ENCODE data around the gene CDH8. TPM values are rescaled to one million over a fixed set of nuclear protein-coding genes. Genes with fewer than 3 reads are reported as not detected.
"Not testable (repeated sequence)": the region's sequence is repeated elsewhere in the genome, so short reads cannot be mapped to it uniquely, and the experiment has no call there.

CDH8 gene
- total and polyA plus RNA-seq, 2 of the 4 experiments (the other 2 are of a cell fraction), result not detected

GRCh38 chr16:61713787-61714186 is 322.5 kb downstream of the CDH8 start:
- Histone ChIP-seq H3K4me2 (ENCODE audit: low read depth, low read length) (no peak overlapping the region), H3K9me1 (ENCODE audit: insufficient read depth, low read length) (no peaks in the 10 kb centered on the region), H2AK5ac (ENCODE audit: low read depth, low read length) (no peak overlapping the region), H2AFZ (replicated peaks; ENCODE audit: low read length, poor library complexity) (no peak overlapping the region), H2BK20ac (ENCODE audit: low read depth, low read length) (no peak overlapping the region), H3K4me3 (ENCODE audit: insufficient read depth, low read depth, low read length) (no peak overlapping the region), H3K36me3 (ENCODE audit: control insufficient read depth, insufficient read depth, low read length) (no peaks in the 10 kb centered on the region), H4K5ac (ENCODE audit: low read depth, low read length) (no peak overlapping the region), H2BK5ac (ENCODE audit: low read depth, low read length, poor library complexity, severe bottlenecking) (no peak overlapping the region), H3K9me3 (ENCODE audit: control insufficient read depth, insufficient read depth, low read length) (peaks cover 3% of the 10 kb centered on the region; the same call in 1 of the 2 replicates), H3K4me1 (ENCODE audit: control insufficient read depth, insufficient read depth, low read length) (no peaks in the 10 kb centered on the region), H4K91ac (ENCODE audit: insufficient read depth, low read depth, low read length) (no peak overlapping the region), H3K14ac (replicated peaks; ENCODE audit: low read depth, low read length) (no peak overlapping the region), H2BK15ac (ENCODE audit: low read depth, low read length) (no peak overlapping the region), H3K27me3 (ENCODE audit: control insufficient read depth, insufficient read depth, low read length) (no peaks in the 10 kb centered on the region), H3K9ac (ENCODE audit: low read depth, low read length) (no peak overlapping the region), H4K8ac (ENCODE audit: low read depth in 2 of 2, low read length in 2 of 2) (no peak overlapping the region), H3K18ac (ENCODE audit: low read depth, low read length) (no peak overlapping the region), H4K20me1 (ENCODE audit: insufficient read depth, low read length) (no peaks in the 10 kb centered on the region), H2BK120ac (ENCODE audit: low read depth, low read length) (no peak overlapping the region), H3K79me1 (ENCODE audit: low read depth in 1 of 2, low read length in 2 of 2) (no peaks in the 10 kb centered on the region), H3K23ac (ENCODE audit: low read depth, low read length) (no peak overlapping the region), H3K56ac (ENCODE audit: extremely low read depth, insufficient read depth, low read length) (no peak overlapping the region), H3K4ac (ENCODE audit: low read depth, low read length) (no peak overlapping the region), H3K27ac (ENCODE audit: insufficient read depth, low read length) (no peak overlapping the region), H2AK9ac (replicated peaks; ENCODE audit: low read depth, low read length, poor library complexity) (no peak overlapping the region)
- TF ChIP-seq BHLHE40 (IDR thresholded peaks at IDR 0.05; ENCODE audit: low read depth, low read length) (no peak), MAFK (IDR thresholded peaks at IDR 0.05; ENCODE audit: low read depth, low read length) (peak; percentile 33; the same call in 1 of the 2 replicates)
- no peak for ATAC-seq (ENCODE audit: low read depth)
- no TSS peak for BruUV-seq (replicated peaks)
- ChIA-PET POLR2A (ENCODE audit: unreplicated experiment) (no interaction called here), CTCF (no interaction called here)
- in situ Hi-C loops (cut with MboI; ENCODE audit: low sequenced_read_pairs), result no loop called here
- dilution Hi-C loops (cut with HindIII; ENCODE audit: low sequenced_read_pairs, unreplicated experiment), result no loop called here
- no peak for DNase-seq
- WGBS, 2 experiments (ENCODE audit: extremely low coverage in 2 of 2, insufficient read length in 1 of 2), result no CpG with 5 or more reads among the region's 5 CpGs
- intact Hi-C loops (cut with micrococcal nuclease), result no loop called here

- intact Hi-C loops (cut with micrococcal nuclease); H2AFZ ChIP-seq (replicated peaks; ENCODE audit: low read length, poor library complexity); H2AK9ac ChIP-seq (replicated peaks; ENCODE audit: low read depth, low read length, poor library complexity); H3K27me3 ChIP-seq (ENCODE audit: control insufficient read depth, insufficient read depth, low read length); H2BK5ac ChIP-seq (ENCODE audit: low read depth, low read length, poor library complexity, severe bottlenecking); H3K9me3 ChIP-seq (ENCODE audit: control insufficient read depth, insufficient read depth, low read length); H3K9me1 ChIP-seq (ENCODE audit: insufficient read depth, low read length); dilution Hi-C loops (cut with HindIII; ENCODE audit: low sequenced_read_pairs, unreplicated experiment); H3K36me3 ChIP-seq (ENCODE audit: control insufficient read depth, insufficient read depth, low read length); CTCF ChIA-PET; H3K4me3 ChIP-seq (ENCODE audit: insufficient read depth, low read depth, low read length); ATAC-seq (ENCODE audit: low read depth); H4K91ac ChIP-seq (ENCODE audit: insufficient read depth, low read depth, low read length); BruUV-seq (replicated peaks); H2BK20ac ChIP-seq (ENCODE audit: low read depth, low read length); H4K5ac ChIP-seq (ENCODE audit: low read depth, low read length); H2BK120ac ChIP-seq (ENCODE audit: low read depth, low read length); DNase-seq; in situ Hi-C loops (cut with MboI; ENCODE audit: low sequenced_read_pairs); H3K18ac ChIP-seq (ENCODE audit: low read depth, low read length); H3K4ac ChIP-seq (ENCODE audit: low read depth, low read length); H3K4me2 ChIP-seq (ENCODE audit: low read depth, low read length); H3K4me1 ChIP-seq (ENCODE audit: control insufficient read depth, insufficient read depth, low read length); H4K20me1 ChIP-seq (ENCODE audit: insufficient read depth, low read length); H3K79me1 ChIP-seq (ENCODE audit: low read depth in 1 of 2, low read length in 2 of 2); H3K27ac ChIP-seq (ENCODE audit: insufficient read depth, low read length); H2BK15ac ChIP-seq (ENCODE audit: low read depth, low read length); H3K9ac ChIP-seq (ENCODE audit: low read depth, low read length); H2AK5ac ChIP-seq (ENCODE audit: low read depth, low read length); H3K56ac ChIP-seq (ENCODE audit: extremely low read depth, insufficient read depth, low read length); H3K14ac ChIP-seq (replicated peaks; ENCODE audit: low read depth, low read length); H3K23ac ChIP-seq (ENCODE audit: low read depth, low read length); H4K8ac ChIP-seq (ENCODE audit: low read depth in 2 of 2, low read length in 2 of 2); POLR2A ChIA-PET (ENCODE audit: unreplicated experiment): not testable (repeated sequence)
- WGBS, 2 experiments (ENCODE audit: extremely low coverage in 2 of 2, insufficient read length in 1 of 2), result no CpG with 5 or more reads among the region's 4 CpGs
Measured at GRCh38 chr16:61699640-61700039, 336.6 kb downstream of the CDH8 start.
